Measurements from ENCODE around the gene TPH1.
A peak's percentile ranks its signal among the peaks of the same experiment; 100 is the strongest.

TPH1 gene

GRCh38 chr11:18027475-18027874, 18.6 kb downstream of the TPH1 start:
- no peak overlapping the region for H3K4me3 ChIP-seq (ENCODE audit: low read depth, low read length)
- no peak for TF ChIP-seq CTCF (IDR thresholded peaks at IDR 0.05; ENCODE audit: low read depth, low read length)

- no peak overlapping the region for H3K4me3 ChIP-seq (ENCODE audit: low read depth, low read length)
- TF ChIP-seq CTCF (IDR thresholded peaks at IDR 0.05; ENCODE audit: low read depth, low read length) = no peak
These were observed 23.6 kb downstream of the TPH1 start for GRCh38 chr11:18022419-18022818.

- TF ChIP-seq CTCF (IDR thresholded peaks at IDR 0.05; ENCODE audit: low read depth, low read length) = no peak
These were observed 26.4 kb downstream of the TPH1 start for GRCh38 chr11:18019650-18020049.

GRCh38 chr11:18016789-18017188, 29.3 kb downstream of the TPH1 start:
- H3K4me3 ChIP-seq (ENCODE audit: low read depth, low read length) = no peak overlapping the region
- TF ChIP-seq CTCF (IDR thresholded peaks at IDR 0.05; ENCODE audit: low read depth, low read length) = no peak

More at GRCh38 chr11:18019650-18020049, 26.4 kb downstream of the TPH1 start:
- no peak overlapping the region for H3K4me3 ChIP-seq (ENCODE audit: low read depth, low read length)

- no peak for TF ChIP-seq CTCF (IDR thresholded peaks at IDR 0.05; ENCODE audit: low read depth, low read length)
- H3K4me3 ChIP-seq (ENCODE audit: low read depth, low read length) = no peak overlapping the region
These were observed 31.2 kb downstream of the TPH1 start for GRCh38 chr11:18014876-18015275.

GRCh38 chr11:18013790-18014507, 32.1 kb downstream of the TPH1 start:
- TF ChIP-seq CTCF (IDR thresholded peaks at IDR 0.05; ENCODE audit: low read depth, low read length) = no peak
- peak overlapping the region; percentile 87 for H3K4me3 ChIP-seq (ENCODE audit: low read depth, low read length)

GRCh38 chr11:18012906-18013781, 32.9 kb downstream of the TPH1 start, which contains the start of gene SERGEF:
Gene SERGEF, minus strand, starts transcription at chr11:18013047. Its CDS starts 37 bp downstream, at chr11:18013010.
- TF ChIP-seq CTCF (IDR thresholded peaks at IDR 0.05; ENCODE audit: low read depth, low read length) = no peak
- H3K4me3 ChIP-seq (ENCODE audit: low read depth, low read length) = peak within 1 kb of the TSS; percentile 87

Measured in WI38 (cell line).